ENCODE data around the gene OGFR.
"Not testable (repeated sequence)": the region's sequence is repeated elsewhere in the genome, so short reads cannot be mapped to it uniquely, and the experiment has no call there.

The OGFR gene

DNA sequence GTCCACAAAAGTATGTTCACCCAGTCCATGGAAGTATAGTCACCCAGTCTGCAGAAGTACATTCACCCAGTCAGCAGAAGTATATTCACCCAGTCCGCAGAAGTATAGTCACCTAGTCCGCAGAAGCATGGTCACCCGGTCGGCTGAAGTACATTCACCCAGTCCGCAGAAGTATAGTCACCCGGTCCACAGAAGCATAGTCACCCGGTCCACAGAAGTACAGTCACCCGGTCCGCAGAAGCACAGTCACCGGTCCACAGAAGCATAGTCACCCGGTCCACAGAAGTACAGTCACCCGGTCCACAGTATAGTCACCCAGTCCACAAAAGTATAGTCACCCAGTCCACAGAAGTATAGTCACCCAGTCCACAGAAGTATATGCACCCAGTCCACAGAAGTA is 48.2 kb downstream of the OGFR start:
- Histone ChIP-seq H3K4me3 (ENCODE audit: low read depth, low read length) (no peak overlapping the region), H3K27me3 (no peaks in the 10 kb centered on the region), H3K9me3 (no peaks in the 10 kb centered on the region), H3K36me3 (peaks cover 53% of the 10 kb centered on the region), H3K4me1 (no peaks in the 10 kb centered on the region)
- DNase-seq: no peak
- TF ChIP-seq CTCF (IDR thresholded peaks at IDR 0.05; ENCODE audit: low read depth, low read length): no peak

DNA sequence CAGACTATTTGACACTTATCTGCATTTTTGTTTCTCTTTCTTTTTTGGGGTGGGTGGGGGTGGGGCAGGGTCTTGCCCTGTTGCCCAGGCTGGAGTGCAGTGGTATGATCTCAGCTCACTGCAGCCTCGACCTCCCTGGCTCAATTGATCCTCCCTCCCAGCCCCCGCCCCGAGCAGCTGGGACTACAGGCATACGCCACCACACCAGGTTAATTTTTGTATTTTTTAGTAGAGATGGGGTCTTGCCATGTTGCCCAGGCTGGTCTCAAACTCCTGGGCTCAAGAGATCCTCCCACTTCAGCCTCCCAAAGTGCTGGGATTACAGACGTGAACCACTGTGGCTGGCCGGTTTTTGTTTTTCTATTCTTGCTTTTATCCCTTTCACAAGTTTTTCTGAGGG is 48.7 kb downstream of the OGFR start:
- H3K36me3 ChIP-seq: peaks cover 53% of the 10 kb centered on the region
- not testable (repeated sequence) for H3K4me1 ChIP-seq

DNA sequence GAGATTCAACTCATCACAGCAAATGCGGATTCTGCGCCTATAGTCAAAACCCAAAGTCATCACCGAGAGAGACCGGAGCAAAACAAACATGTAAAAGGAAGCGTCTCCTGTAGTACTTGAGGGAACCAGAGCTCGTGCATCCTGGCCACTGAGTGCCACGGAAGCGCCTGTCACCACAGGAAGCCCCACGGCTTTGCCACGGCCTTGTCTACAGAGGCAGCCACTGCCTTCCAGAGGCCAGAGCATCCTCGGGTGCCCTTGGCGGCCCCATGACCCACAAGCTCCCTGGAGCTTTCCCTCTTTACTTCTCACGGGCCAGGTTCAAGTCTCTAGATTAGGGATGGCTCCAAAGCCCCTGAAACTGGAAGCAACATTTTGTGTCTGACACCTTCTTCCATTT is 49.5 kb downstream of the OGFR start:
- H3K4me3 ChIP-seq (ENCODE audit: low read depth, low read length): no peak overlapping the region
- H3K36me3 ChIP-seq: peaks cover 56% of the 10 kb centered on the region
- no peaks in the 10 kb centered on the region for H3K27me3 ChIP-seq
- no peak for TF ChIP-seq CTCF (IDR thresholded peaks at IDR 0.05; ENCODE audit: low read depth, low read length)
- H3K4me1 ChIP-seq: peaks cover 1% of the 10 kb centered on the region
- no peak for DNase-seq
- no peaks in the 10 kb centered on the region for H3K9me3 ChIP-seq

More for the DNA sequence above, 48.7 kb downstream of the OGFR start:
- H3K27me3 ChIP-seq; DNase-seq; H3K9me3 ChIP-seq; H3K4me3 ChIP-seq (ENCODE audit: low read depth, low read length): not testable (repeated sequence)

- Histone ChIP-seq H3K4me3 (ENCODE audit: low read depth, low read length) (no peak overlapping the region), H3K27me3 (no peaks in the 10 kb centered on the region), H3K9me3 (no peaks in the 10 kb centered on the region), H3K4me1 (peaks cover 7% of the 10 kb centered on the region), H3K36me3 (peaks cover 59% of the 10 kb centered on the region)
- no peak for TF ChIP-seq CTCF (IDR thresholded peaks at IDR 0.05; ENCODE audit: low read depth, low read length)
- no peak for DNase-seq
Observed at GRCh38 chr20:62855120-62855519, 50.5 kb downstream of the OGFR start.

DNA sequence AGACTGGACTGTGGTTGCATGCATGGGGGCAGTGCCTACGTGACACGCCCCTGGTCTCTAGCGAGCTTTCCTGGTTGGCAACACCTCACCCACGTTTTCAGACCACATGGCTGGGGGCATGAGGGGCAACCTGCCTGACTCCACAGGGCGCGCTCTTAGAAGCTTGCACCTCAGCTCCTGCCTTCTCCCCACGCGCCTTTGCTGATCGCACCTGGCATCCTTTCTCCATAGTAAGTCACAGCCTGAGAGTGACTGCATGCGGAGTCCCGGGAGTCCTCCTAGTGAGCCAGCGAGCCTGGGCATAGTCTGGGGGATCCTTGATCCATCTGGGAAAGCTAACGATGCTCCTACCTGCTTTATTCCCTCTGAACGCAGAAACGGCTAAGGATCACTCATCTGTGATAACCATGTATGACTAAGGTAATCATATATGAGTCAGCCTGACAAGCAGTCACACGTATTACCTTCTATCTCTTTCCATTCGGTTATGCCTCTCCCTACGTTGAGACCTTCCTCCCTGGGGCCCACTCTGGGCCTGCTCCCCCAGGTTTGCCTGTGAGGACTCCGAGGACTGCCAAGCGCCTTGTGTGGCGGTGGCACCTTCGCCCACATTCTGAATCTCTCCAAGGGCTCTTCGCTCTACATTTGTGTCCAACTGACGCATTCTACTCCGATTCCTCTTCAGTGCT is 52.4 kb downstream of the OGFR start:
- Histone ChIP-seq H3K4me1 (peaks cover 11% of the 10 kb centered on the region), H3K27me3 (no peaks in the 10 kb centered on the region), H3K4me3 (ENCODE audit: low read depth, low read length) (no peak overlapping the region), H3K36me3 (peaks cover 50% of the 10 kb centered on the region), H3K9me3 (no peaks in the 10 kb centered on the region)
- DNase-seq: no peak
- TF ChIP-seq CTCF (IDR thresholded peaks at IDR 0.05; ENCODE audit: low read depth, low read length): no peak

- TF ChIP-seq CTCF (IDR thresholded peaks at IDR 0.05; ENCODE audit: low read depth, low read length): no peak
- H3K27me3 ChIP-seq: no peaks in the 10 kb centered on the region
- no peak for DNase-seq
- no peak overlapping the region for H3K4me3 ChIP-seq (ENCODE audit: low read depth, low read length)
- H3K4me1 ChIP-seq: peaks cover 13% of the 10 kb centered on the region
- H3K9me3 ChIP-seq: no peaks in the 10 kb centered on the region
- H3K36me3 ChIP-seq: peaks cover 43% of the 10 kb centered on the region
Observed at GRCh38 chr20:62858058-62858830, 53.6 kb downstream of the OGFR start.
